SK-N-SH (cell line): ENCODE measurements around the gene SMLR1.

Source experiments
- EP300 ChIP-seq, 2 experiments: IDR thresholded peaks; 2 replicates each; pipeline versions ENCODE4 v1.4.0 to v1.6.1; 2012; ENCODE audit warnings: borderline replicate concordance in 1 of 2, low read depth in 1 of 2, low read length in 1 of 2
- SIN3A ChIP-seq: IDR thresholded peaks from 2 replicates; pipeline ENCODE4 v1.6.1; 2012; ENCODE audit warnings: low read depth, mild to moderate bottlenecking, low read length, moderate library complexity, borderline replicate concordance
- TF ChIP-seq, protein P1 (sequence below): fragments of 200-600 bp; sonication (generic); IDR thresholded peaks from 2 replicates; pipeline ENCODE4 v1.6.1; 2017; ENCODE audit warnings: antibody characterized with exemption, mild to moderate bottlenecking, moderate library complexity

DNA sequence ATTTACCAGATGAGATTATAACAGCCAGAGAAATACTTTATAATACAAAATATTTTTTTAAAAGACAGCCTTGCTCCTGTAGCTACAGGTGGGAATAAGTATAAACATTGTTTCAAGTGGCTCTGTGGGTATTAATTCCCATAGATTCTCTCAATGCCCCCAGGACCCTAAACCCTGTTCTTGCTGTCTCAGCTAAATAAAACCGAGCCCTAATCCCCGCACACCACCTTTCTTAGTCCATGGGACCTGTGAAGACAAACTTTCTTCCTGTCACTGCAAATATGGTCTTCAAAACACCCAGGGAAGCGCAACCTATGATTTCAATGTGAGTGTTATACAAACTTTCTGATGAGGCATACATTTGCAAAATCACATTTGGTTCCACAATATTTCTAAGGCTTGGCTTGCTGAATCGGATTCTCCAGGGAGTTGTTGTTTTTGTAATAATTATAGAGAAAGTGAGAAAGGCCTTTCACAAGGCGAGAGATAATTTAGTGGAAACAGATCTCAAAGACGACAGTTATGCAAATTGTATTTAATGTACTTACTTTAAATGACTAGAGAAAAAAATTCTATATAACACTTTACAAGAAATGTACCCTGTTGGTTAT, 11.1 kb downstream of the SMLR1 start:
- TF ChIP-seq, protein P1, sequence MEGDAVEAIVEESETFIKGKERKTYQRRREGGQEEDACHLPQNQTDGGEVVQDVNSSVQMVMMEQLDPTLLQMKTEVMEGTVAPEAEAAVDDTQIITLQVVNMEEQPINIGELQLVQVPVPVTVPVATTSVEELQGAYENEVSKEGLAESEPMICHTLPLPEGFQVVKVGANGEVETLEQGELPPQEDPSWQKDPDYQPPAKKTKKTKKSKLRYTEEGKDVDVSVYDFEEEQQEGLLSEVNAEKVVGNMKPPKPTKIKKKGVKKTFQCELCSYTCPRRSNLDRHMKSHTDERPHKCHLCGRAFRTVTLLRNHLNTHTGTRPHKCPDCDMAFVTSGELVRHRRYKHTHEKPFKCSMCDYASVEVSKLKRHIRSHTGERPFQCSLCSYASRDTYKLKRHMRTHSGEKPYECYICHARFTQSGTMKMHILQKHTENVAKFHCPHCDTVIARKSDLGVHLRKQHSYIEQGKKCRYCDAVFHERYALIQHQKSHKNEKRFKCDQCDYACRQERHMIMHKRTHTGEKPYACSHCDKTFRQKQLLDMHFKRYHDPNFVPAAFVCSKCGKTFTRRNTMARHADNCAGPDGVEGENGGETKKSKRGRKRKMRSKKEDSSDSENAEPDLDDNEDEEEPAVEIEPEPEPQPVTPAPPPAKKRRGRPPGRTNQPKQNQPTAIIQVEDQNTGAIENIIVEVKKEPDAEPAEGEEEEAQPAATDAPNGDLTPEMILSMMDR, result no peak
- TF ChIP-seq SIN3A (no peak), EP300 (IDR thresholded peaks at IDR 0.05; ENCODE audit: borderline replicate concordance in 1 of 2, low read depth in 1 of 2, low read length in 1 of 2) (no peak)
